HFF-Myc (cell line): ENCODE results near the gene NAA15.
"Not testable (repeated sequence)": the region's sequence is repeated elsewhere in the genome, so short reads cannot be mapped to it uniquely, and the experiment has no call there.

Source experiments
- DNase-seq: peaks from one replicate; pipeline ENCODE4 v3.0.0-alpha.2; 2011; ENCODE audit warnings: low read depth; ENCODE audit errors: extremely low read depth
- H3K4me3 ChIP-seq: replicated peaks from 2 replicates; pipeline ENCODE4 v1.5.1; 2011; ENCODE audit warnings: low read depth, mild to moderate bottlenecking, control low read depth, low read length
- TF ChIP-seq, protein P1 (sequence below): IDR thresholded peaks from 2 replicates; pipeline ENCODE4 v1.5.1; 2012; ENCODE audit warnings: mild to moderate bottlenecking, low read depth, low read length, control low read depth; ENCODE audit errors: missing control alignments

Gene NAA15

GRCh38 chr4:139457318-139457717 is 156.0 kb downstream of the NAA15 start:
- DNase-seq = no peak
- TF ChIP-seq, protein P1, sequence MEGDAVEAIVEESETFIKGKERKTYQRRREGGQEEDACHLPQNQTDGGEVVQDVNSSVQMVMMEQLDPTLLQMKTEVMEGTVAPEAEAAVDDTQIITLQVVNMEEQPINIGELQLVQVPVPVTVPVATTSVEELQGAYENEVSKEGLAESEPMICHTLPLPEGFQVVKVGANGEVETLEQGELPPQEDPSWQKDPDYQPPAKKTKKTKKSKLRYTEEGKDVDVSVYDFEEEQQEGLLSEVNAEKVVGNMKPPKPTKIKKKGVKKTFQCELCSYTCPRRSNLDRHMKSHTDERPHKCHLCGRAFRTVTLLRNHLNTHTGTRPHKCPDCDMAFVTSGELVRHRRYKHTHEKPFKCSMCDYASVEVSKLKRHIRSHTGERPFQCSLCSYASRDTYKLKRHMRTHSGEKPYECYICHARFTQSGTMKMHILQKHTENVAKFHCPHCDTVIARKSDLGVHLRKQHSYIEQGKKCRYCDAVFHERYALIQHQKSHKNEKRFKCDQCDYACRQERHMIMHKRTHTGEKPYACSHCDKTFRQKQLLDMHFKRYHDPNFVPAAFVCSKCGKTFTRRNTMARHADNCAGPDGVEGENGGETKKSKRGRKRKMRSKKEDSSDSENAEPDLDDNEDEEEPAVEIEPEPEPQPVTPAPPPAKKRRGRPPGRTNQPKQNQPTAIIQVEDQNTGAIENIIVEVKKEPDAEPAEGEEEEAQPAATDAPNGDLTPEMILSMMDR = no peak
- H3K4me3 ChIP-seq = no peak overlapping the region

DNA sequence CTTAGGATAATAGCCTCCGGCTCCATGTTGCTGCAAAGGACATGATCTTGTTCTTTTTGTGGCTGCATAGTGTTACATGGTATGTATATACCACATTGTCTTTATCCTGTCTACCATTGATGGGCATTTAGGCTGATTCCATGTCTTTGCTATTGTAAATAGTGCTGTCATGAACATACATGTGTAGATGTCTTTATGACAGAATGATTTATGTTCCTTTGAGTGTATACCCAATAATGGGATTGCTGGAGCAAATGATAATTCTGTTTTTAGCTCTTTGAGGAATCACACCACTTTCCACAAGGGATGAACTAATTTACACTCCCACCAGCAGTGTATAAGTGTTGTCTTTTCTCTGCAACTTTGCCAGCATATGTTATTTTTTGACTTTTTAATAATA is 157.2 kb downstream of the NAA15 start:
- H3K4me3 ChIP-seq = no peak overlapping the region
- TF ChIP-seq, protein P1 = no peak
- no peak for DNase-seq

DNA sequence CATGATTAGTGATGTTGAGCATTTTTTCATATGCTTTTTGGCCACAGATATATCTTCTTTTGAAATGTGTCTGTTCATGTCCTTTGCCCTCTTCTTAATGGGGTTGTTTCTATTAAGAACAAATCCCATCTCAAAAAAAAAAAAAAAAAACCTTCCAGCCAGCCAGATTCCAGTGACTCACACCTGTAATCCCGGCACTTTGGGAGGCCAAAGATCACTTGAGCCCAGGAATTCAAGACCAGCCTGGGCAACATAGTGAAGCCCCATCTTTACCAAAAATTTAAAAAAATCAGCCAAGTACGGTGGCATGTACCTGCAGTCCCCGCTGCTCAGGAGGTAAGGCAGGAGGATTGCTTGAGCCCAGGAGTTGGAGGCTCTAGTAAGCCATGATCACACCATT is 157.7 kb downstream of the NAA15 start:
- TF ChIP-seq, protein P1 = no peak
- no peak for DNase-seq
- no peak overlapping the region for H3K4me3 ChIP-seq

DNA sequence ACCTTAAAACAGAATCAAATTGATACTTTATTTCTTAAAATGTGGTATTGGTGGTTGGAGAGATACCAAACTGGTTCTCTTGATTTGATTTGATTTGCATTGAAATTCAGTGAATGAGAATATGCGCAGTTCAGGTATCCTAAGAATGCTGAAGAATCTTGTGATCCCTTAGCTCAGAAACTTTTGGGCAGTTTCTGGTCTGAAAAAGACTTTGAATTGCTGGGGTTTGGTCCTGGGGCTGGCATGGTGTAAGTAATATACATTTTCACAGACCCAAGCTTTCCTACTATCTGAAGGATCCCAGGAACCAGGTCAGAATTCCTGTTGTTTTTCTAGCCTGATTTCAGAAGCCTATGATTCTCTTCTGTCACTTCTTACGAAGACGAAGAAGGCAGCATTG is 159.3 kb downstream of the NAA15 start:
- no peak for DNase-seq
- no peak overlapping the region for H3K4me3 ChIP-seq
- TF ChIP-seq, protein P1 = no peak

DNA sequence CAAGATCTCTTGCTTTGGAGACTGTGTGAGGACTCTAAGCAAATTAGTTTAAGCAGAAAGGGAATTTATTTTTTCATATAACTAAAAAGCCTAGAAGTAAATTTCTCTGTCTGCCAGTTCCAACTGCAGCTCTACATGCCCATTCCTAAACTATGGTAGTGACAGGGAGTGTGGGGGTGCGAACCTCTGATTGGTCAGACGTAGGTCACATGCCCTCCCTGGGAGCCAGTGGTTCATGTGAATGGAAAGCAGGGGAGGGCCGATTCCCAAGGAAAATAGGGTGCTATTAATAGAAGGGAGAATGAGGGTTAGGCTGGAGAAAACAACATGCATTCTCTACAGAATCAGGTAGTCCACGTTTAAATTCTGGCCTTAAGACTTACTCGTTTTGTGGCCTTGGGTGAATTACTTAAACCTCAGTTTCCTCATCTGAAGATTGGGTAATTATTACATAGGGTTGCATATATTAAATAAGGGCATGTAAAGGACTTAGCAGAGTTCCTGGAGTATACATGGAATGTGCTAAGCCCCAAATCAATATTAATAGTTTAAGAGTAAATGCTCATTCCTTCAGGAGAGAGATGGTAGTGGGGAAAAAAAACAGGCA is 159.8 kb downstream of the NAA15 start:
- TF ChIP-seq, protein P1 = no peak
- DNase-seq = no peak
- H3K4me3 ChIP-seq = no peak overlapping the region

- H3K4me3 ChIP-seq = not testable (repeated sequence)
These were observed 163.2 kb downstream of the NAA15 start for GRCh38 chr4:139464512-139464911.

GRCh38 chr4:139465922-139466321 is 164.6 kb downstream of the NAA15 start:
- TF ChIP-seq, protein P1 = no peak
- H3K4me3 ChIP-seq = no peak overlapping the region
- DNase-seq = no peak

More at GRCh38 chr4:139464512-139464911, 163.2 kb downstream of the NAA15 start:
- not testable (repeated sequence) for DNase-seq

DNA sequence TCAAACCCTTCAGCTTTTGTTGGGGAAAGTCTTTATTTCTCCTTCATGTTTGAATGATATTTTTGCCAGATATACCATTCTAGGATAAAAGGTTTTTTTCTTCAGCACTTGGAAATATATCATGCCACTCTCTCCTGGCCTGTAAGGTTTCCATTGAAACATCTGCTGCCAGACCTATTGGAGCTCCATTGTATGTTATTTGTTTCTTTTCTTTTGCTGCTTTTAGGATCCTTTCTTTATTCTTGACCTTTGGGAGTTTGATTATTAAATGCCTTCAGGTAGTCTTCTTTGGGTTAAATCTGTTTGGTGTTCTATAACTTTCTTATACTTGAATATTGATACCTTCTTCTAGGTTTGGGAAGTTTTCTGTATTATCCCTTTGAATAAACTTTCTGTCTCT is 167.5 kb downstream of the NAA15 start:
- not testable (repeated sequence) for H3K4me3 ChIP-seq, DNase-seq
